HG02798 (cell line): ENCODE measurements around the gene CNTN4.
A peak's percentile ranks its signal among the peaks of the same experiment; 100 is the strongest.

Experiments used
- ATAC-seq: cut with Tn5 transposase; IDR thresholded peaks from one replicate; pipeline ENCODE4 v1.9.1; 2021; ENCODE audit warnings: mild to moderate bottlenecking; ENCODE audit not compliant: unreplicated experiment, poor library complexity

Gene CNTN4

DNA sequence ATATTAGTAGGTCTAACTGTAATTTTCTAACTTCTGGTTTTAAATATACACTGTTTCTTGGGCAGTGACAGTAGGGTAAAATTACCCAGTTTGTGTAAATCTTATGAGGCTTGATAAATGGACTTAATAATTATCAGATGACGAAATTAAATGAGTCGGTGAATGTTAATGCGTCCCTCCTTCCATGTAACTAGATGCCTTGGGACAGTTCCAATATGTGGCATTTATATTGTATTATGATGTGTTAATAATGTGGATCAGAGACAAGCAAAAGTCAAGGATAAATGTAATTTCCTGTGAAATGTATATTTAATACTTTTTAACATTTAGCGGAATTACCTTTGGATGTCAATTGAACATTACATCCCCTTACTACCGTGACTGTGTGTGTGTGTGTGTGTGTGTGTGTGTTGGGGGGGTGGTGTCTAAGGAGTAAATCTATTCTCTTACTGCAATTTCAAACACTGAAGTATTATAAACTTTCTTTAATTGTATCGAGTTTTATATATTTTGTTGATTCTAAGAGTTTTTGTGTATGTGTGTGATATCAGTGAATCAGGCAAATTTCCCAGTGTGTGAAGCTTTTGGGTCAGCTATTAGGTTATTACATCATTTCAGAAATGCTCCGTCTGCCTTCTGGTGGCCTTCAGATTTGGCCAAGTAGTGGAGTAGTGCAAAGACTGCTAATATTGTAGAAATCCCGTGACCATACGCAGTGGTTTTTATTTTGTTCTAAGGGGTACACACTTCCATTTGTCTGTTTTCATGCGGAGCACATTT lies 50.1 kb downstream of the CNTN4 start:
- ATAC-seq: no peak

- no peak for ATAC-seq
Measured at GRCh38 chr3:2153053-2153452, 54.4 kb downstream of the CNTN4 start.

- no peak for ATAC-seq
Measured at GRCh38 chr3:2153547-2153946, 54.9 kb downstream of the CNTN4 start.

DNA sequence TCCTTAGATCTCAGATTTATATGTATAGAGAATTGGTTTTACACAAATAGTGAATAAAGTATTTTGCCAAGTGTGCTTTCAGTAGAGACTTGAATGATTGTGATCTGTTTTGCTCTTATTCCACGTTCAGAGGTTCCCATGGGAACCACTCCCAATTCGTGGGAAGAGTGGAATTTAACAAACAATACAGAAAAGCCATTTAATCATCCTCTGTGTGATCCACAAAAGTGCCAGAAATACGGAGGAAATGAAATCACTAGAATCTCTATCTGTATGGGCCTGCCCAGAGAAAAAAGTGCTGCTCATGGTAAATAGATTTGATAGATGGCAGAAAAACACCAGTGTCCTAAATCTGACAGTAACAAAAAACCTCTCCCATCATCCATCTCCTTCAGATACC lies 56.0 kb downstream of the CNTN4 start:
- ATAC-seq: no peak

DNA sequence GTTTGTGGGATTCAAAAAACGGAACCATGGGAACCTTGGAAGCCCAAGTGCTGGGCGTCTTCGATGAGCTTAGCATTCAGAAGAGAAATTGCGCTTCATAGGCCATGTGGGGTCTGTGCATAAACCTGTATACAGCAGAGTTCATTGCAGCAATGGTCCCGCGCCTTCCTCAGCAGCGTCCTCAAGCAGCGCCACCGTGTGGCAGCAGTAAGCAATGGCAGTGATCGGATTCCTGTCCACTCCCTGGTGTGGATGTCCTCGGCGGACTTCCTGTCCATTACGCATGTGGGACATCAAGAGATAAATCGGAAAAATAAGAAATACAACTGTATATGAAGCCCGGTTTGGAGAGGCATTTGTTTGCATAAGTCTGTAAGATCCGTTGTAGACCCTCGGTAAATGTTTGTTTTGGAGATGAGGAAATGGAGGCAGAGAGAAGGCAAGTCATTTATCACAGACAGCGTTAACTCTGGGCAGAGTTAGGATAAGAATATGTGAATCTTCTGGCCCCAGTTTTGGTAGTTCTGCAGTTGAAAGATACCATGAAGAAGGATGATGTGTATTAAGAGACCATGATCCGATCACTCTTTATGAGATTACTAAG lies 57.7 kb downstream of the CNTN4 start:
- no peak for ATAC-seq

GRCh38 chr3:2158828-2159227 lies 60.2 kb downstream of the CNTN4 start:
- peak; percentile 40 for ATAC-seq

DNA sequence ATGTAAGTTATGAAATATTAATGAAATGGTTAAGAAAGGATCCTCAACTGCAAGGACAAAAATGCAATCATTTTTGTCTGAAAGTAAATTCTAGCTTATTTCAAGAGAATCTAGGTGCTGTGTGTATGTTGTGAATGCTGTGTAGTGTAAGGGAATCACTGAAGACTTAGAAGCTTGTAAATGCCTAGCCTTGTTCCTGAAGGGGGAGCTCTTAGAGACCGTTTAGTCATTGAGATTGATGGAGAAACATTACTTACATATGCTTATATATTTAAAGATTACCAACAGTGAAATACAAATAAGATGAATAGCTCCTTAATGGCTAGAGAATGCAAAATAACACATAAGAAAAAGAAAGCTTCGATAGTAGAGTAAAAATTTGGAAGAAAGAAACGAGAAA lies 67.9 kb downstream of the CNTN4 start:
- no peak for ATAC-seq

DNA sequence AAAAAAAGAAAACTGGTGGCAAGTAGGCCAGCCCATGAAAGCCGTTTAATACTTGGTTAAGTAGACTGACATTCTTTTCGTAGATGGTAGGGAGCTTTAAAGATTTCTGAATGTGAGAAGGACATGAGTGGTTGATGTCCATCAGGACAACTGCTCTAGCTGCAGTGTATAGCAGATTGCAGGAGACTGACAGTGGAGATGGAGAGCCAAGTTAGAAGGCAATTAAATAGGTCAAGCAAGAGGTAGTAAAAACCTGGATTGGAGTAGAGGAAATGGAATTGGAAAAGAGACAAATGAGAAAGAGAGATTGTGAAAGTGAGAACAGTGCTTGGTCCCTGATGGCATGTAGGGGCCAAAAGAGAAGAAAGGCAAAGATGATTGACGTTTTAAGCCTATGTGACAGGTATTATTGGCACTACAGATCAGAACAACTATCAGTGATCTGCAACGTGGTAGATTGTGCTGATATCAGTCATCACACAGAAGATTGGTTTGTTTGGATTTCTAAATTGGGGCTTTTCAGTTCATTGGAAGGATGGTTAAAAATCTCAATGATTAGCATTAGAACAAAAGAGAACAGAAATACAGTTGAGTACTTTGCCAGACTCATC lies 74.0 kb downstream of the CNTN4 start:
- no peak for ATAC-seq

DNA sequence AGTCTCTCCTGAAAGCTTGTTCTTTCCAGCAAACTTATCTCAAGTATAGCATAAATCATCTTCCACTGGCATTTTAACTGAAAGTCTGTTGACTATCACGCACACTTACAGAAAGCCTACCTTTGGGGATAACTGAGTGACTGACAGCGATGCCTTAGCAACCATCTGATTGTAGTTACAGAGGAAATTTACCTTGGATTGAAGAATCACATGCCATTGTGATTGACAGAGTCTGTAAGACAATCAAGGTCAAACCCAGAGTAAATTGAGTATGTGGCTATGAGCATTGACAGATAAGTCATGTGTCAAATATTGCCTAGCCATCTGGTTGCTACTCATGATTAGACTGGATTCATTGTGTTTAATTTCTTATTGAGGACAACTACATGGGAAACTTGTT lies 82.0 kb downstream of the CNTN4 start:
- ATAC-seq: no peak

GRCh38 chr3:2198776-2199279 lies 100.2 kb downstream of the CNTN4 start:
- ATAC-seq: no peak

GRCh38 chr3:2204054-2204453 lies 105.4 kb downstream of the CNTN4 start:
- ATAC-seq: no peak

GRCh38 chr3:2205692-2206091 lies 107.0 kb downstream of the CNTN4 start:
- ATAC-seq: no peak

DNA sequence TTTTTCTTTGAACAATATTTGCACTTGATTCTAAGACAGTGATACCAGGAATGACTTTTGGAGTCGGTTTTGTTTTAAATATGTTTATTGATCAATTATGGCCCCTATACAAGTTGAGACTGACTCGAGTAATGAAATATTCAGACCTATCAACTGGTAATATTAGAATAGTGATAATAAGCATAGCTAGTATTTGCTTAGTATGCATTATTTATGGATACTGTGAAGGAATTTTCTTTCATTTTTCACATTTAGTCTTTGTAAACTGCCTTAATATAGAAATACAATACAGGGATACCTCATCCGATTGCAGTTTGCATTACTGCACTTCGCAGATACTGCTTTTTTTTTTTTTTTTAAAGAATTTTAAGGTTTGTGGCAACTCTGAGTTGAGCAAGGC lies 107.9 kb downstream of the CNTN4 start:
- no peak for ATAC-seq

GRCh38 chr3:2211568-2211967 lies 112.9 kb downstream of the CNTN4 start:
- no peak for ATAC-seq

DNA sequence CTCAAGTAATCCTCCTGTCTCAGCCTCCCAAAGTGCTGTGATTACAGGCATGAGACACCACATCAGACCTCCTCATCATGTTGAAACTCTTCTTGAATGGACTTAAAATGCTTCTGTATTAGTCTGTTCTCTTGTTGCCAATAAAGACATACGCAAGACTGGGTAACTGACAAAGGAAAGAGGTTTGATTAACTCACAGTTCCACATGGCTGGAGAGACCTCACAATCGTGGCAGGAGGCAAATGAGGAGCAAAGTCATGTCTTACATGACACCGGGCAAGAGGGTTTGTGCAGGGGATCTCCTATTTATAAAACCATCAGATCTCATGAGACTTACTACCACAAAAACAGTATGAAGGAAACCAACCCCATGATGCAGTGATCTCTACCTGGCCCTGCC lies 113.5 kb downstream of the CNTN4 start:
- ATAC-seq: no peak

DNA sequence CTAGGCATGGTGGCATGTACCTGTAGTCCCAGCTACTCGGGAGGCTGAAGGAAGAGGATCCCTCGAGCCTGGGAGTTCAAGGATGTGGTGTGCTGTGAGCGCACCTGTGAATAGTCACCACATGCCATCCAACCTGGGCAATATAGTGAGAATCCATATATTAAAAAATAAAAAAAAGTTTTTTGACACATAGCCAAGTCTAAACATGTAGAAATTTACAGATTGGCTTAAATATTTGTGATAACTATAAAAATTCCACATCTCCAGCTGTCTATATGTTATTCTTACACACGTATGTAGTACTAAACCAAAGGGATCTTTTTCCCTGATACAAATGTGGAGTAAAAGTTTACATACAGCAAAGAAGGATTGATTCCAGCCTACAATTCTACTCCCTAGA lies 119.7 kb downstream of the CNTN4 start:
- no peak for ATAC-seq

- ATAC-seq: no peak
Measured at GRCh38 chr3:2218816-2219215, 120.2 kb downstream of the CNTN4 start.

DNA sequence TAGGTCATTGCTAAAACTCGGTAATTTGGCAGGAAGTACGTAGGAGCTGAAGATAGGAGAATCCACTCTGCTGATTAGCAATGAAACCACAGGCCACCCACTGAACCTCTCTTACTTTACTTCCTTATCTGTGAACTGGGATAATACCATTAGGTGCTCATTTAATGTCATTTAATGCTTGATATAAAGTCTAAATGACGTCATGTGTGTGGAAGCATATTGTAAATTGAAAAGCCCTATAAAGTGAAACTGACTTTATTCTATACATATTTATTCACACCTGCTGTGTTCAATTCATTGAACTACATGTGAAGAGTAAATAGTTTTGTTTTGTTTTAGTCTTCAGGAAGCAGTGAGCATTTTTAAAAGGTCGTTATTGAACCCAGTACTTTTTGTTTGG lies 137.5 kb downstream of the CNTN4 start:
- ATAC-seq: no peak

- no peak for ATAC-seq
Measured at GRCh38 chr3:2244137-2244536, 145.5 kb downstream of the CNTN4 start.

GRCh38 chr3:2246873-2247648 lies 148.4 kb downstream of the CNTN4 start:
- ATAC-seq: no peak

GRCh38 chr3:2247831-2248230 lies 149.2 kb downstream of the CNTN4 start:
- no peak for ATAC-seq
